DOHH2 (cell line): ENCODE measurements around the gene MEGF10.

Source experiments
- H3F3A ChIP-seq: fragments of 200-600 bp; sonication (generic), shearing (Covaris generic); 2 replicates; pipeline ENCODE4 v1.6.0; 2016; ENCODE audit warnings: antibody characterized with exemption, mild to moderate bottlenecking; ENCODE audit not compliant: control insufficient read depth, insufficient read depth
- H3K27ac ChIP-seq: fragments of 200-600 bp; sonication (generic); 2 replicates; pipeline ENCODE4 v1.5.1; 2014; ENCODE audit warnings: low read depth, mild to moderate bottlenecking, low read length, moderate library complexity
- H3K27me3 ChIP-seq: fragments of 200-600 bp; sonication (generic); 2 replicates; pipeline ENCODE4 v1.6.1; 2014; ENCODE audit warnings: mild to moderate bottlenecking, low read length, mixed read lengths; ENCODE audit not compliant: control insufficient read depth
- H3K36me3 ChIP-seq: fragments of 200-600 bp; sonication (generic); 2 replicates; pipeline ENCODE4 v1.6.1; 2014; ENCODE audit warnings: mild to moderate bottlenecking, low read length, moderate library complexity, mixed read lengths; ENCODE audit not compliant: control insufficient read depth
- H3K4me1 ChIP-seq: fragments of 200-600 bp; sonication (generic); 2 replicates; pipeline ENCODE4 v1.6.1; 2014; ENCODE audit warnings: mild to moderate bottlenecking, low read length, mixed read lengths; ENCODE audit not compliant: control insufficient read depth
- H3K4me2 ChIP-seq: fragments of 200-600 bp; sonication (generic); 2 replicates; pipeline ENCODE4 v1.6.0; 2014; ENCODE audit warnings: mild to moderate bottlenecking, low read length, moderate library complexity
- H3K4me3 ChIP-seq: fragments of 200-600 bp; sonication (generic); 2 replicates; pipeline ENCODE4 v1.5.1; 2014; ENCODE audit warnings: mild to moderate bottlenecking, low read length, mixed read lengths
- H3K79me2 ChIP-seq: fragments of 200-600 bp; sonication (generic); 2 replicates; pipeline ENCODE4 v1.6.1; 2014; ENCODE audit warnings: mild to moderate bottlenecking, low read length, mixed read lengths; ENCODE audit not compliant: control insufficient read depth
- H3K9me2 ChIP-seq: fragments of 200-600 bp; sonication (generic); replicated peaks from 2 replicates; pipeline ENCODE4 v1.6.1; 2014; ENCODE audit warnings: mild to moderate bottlenecking, low read length, mixed read lengths; ENCODE audit not compliant: control insufficient read depth
- H3K9me3 ChIP-seq: fragments of 200-600 bp; sonication (generic); 2 replicates; pipeline ENCODE4 v1.6.1; 2014; ENCODE audit warnings: antibody characterized with exemption, low read length, mixed read lengths; ENCODE audit not compliant: control insufficient read depth, insufficient read depth
- H4K20me1 ChIP-seq: fragments of 200-600 bp; sonication (generic); 2 replicates; pipeline ENCODE4 v1.6.0; 2014; ENCODE audit warnings: low read depth, mild to moderate bottlenecking, antibody characterized with exemption, low read length, moderate library complexity; ENCODE audit not compliant: control insufficient read depth, insufficient read depth
- CTCF ChIP-seq: fragments of 200-600 bp; sonication (generic); IDR thresholded peaks from one replicate; pipeline ENCODE4 v1.5.1; 2014; ENCODE audit warnings: antibody characterized with exemption, mild to moderate bottlenecking, low read depth, low read length; ENCODE audit not compliant: poor library complexity, severe bottlenecking
- EZH2phosphoT487 ChIP-seq: fragments of 200-600 bp; sonication (generic); IDR thresholded peaks from 2 replicates; pipeline ENCODE4 v1.6.1; 2017; ENCODE audit warnings: borderline replicate concordance, mild to moderate bottlenecking, antibody characterized with exemption, low read length, moderate library complexity, mixed read lengths

The MEGF10 gene

DNA sequence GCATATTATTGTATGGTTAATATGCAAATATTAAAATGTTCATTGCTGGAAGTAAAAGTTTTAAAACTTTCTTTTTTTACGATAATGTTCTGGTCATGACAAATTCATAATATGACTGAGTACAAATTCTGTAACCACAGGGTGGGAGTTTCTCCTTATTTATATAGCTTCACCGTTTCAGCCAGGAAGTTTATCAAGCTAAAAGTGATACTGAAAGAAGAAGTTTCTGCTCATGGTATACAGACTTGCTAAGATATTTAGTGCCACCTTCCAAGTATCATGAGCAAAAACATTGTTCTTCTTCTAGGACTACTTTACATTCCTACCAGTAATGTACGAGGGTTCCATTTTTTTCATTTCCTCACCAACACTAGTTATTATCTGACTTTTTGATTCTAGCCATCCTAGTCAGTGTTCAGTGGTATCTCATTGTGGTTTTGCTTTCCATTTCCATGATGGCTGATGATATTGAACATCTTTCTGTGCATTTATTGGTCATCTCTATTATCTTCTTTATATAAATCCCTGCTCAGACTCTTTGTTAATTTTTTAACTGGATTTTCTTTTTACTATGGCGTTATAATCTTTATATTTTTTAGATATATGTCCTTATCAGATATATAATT, 132.7 kb downstream of the MEGF10 start:
- Histone ChIP-seq H3K79me2 (no peaks in the 10 kb centered on the region), H3K9me3 (no peaks in the 10 kb centered on the region), H3F3A (no peaks in the 10 kb centered on the region), H3K27ac (no peak overlapping the region), H3K4me2 (no peak overlapping the region), H3K36me3 (no peaks in the 10 kb centered on the region), H3K4me1 (no peaks in the 10 kb centered on the region), H4K20me1 (no peaks in the 10 kb centered on the region), H3K9me2 (no peaks in the 10 kb centered on the region), H3K27me3 (no peaks in the 10 kb centered on the region), H3K4me3 (no peak overlapping the region)
- TF ChIP-seq EZH2phosphoT487 (no peak), CTCF (no peak)

- Histone ChIP-seq H3F3A (no peaks in the 10 kb centered on the region), H3K4me3 (no peak overlapping the region), H3K27me3 (no peaks in the 10 kb centered on the region), H3K4me1 (no peaks in the 10 kb centered on the region), H3K9me2 (no peaks in the 10 kb centered on the region), H3K9me3 (no peaks in the 10 kb centered on the region), H3K27ac (no peak overlapping the region), H3K4me2 (no peak overlapping the region), H3K79me2 (no peaks in the 10 kb centered on the region), H4K20me1 (no peaks in the 10 kb centered on the region), H3K36me3 (no peaks in the 10 kb centered on the region)
- no peak for TF ChIP-seq EZH2phosphoT487
- TF ChIP-seq CTCF = no peak
These were observed 134.4 kb downstream of the MEGF10 start for GRCh38 chr5:127425037-127425436.

DNA sequence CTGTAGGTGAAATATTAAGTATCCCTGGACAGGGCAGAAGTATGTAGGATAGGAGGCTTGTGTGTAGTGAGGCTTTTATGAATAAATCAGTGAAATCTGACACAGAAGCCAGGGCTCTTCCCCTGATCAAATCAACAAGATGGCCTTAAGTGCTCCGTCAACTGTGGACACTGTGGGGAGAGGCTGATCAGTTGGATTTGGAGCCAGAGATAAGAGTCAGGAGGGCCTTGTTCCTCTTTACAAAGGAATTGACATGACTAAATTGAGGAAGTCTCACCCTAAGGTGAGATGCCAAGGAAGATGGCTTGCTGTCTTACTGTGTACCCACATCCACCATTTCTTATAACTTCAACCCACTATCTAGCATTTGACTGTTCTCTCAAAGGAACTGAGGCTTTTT, 135.3 kb downstream of the MEGF10 start:
- Histone ChIP-seq H3K9me2 (no peaks in the 10 kb centered on the region), H3K36me3 (no peaks in the 10 kb centered on the region), H3K4me3 (no peak overlapping the region), H3K4me1 (no peaks in the 10 kb centered on the region), H3K4me2 (no peak overlapping the region), H3K9me3 (no peaks in the 10 kb centered on the region), H3K79me2 (no peaks in the 10 kb centered on the region), H3K27me3 (no peaks in the 10 kb centered on the region), H3K27ac (no peak overlapping the region), H3F3A (no peaks in the 10 kb centered on the region), H4K20me1 (no peaks in the 10 kb centered on the region)
- TF ChIP-seq EZH2phosphoT487 (no peak), CTCF (no peak)

DNA sequence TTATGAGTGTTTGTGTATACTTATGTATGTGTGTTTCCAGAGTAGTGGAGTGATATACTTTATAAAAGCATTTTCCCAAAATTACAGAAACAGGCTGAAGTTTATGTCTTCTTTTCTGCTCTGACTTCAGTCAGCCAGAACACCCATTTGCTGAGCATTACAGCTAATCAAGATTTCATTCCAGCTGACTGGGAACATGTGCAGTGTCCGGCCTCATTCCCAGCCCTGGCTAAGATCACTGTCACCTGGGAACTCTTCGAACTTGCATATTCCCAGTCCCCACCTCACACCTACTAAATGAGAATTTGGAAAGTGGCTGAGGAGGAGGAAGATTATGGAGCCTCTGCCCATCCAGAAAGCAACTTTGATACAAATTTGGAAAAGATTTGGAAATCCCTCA, 136.1 kb downstream of the MEGF10 start:
- Histone ChIP-seq H3K36me3 (no peaks in the 10 kb centered on the region), H3K27ac (no peak overlapping the region), H4K20me1 (no peaks in the 10 kb centered on the region)

More for the DNA sequence above, 136.1 kb downstream of the MEGF10 start:
- Histone ChIP-seq H3K9me2 (no peaks in the 10 kb centered on the region), H3F3A (no peaks in the 10 kb centered on the region), H3K9me3 (no peaks in the 10 kb centered on the region), H3K79me2 (no peaks in the 10 kb centered on the region), H3K4me2 (no peak overlapping the region), H3K4me3 (no peak overlapping the region), H3K4me1 (no peaks in the 10 kb centered on the region), H3K27me3 (no peaks in the 10 kb centered on the region)
- TF ChIP-seq CTCF = no peak
- TF ChIP-seq EZH2phosphoT487 = no peak
